OCI-LY1 (cell line): Measurements from ENCODE around the gene TEAD4.

Experiments
- EZH2 ChIP-seq: fragments of 200-600 bp; sonication (generic), shearing (Covaris generic); IDR thresholded peaks from 2 replicates; pipeline ENCODE4 v1.8.0; 2017; ENCODE audit warnings: borderline replicate concordance, mixed run types, mild to moderate bottlenecking, antibody characterized with exemption, low read length, moderate library complexity, mixed read lengths
- TF ChIP-seq, protein P1 (sequence below): fragments of 200-600 bp; sonication (generic), shearing (Covaris generic); IDR thresholded peaks from 2 replicates; pipeline ENCODE4 v1.5.1; 2017; ENCODE audit warnings: mild to moderate bottlenecking, antibody characterized with exemption, low read length, moderate library complexity, mixed read lengths

DNA sequence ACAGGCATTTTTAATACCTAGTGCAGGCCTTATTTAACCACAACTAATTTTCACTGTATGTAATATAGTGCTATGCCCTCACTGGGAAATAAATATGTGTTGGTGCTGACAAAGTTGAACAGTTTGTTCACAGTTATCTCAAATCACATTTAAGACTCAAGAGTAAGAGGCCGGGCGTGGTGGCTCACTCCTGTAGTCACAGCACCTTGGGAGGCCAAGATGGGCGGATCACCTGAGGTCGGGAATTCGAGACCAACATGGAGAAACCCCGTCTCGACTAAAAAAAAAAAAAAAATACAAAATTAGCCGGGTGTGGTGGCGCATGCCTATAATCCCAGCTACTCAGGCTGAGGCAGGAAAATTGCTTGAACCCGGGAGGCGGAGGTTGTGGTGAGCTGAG, 22.9 kb upstream of the TEAD4 start:
- TF ChIP-seq, protein P1, sequence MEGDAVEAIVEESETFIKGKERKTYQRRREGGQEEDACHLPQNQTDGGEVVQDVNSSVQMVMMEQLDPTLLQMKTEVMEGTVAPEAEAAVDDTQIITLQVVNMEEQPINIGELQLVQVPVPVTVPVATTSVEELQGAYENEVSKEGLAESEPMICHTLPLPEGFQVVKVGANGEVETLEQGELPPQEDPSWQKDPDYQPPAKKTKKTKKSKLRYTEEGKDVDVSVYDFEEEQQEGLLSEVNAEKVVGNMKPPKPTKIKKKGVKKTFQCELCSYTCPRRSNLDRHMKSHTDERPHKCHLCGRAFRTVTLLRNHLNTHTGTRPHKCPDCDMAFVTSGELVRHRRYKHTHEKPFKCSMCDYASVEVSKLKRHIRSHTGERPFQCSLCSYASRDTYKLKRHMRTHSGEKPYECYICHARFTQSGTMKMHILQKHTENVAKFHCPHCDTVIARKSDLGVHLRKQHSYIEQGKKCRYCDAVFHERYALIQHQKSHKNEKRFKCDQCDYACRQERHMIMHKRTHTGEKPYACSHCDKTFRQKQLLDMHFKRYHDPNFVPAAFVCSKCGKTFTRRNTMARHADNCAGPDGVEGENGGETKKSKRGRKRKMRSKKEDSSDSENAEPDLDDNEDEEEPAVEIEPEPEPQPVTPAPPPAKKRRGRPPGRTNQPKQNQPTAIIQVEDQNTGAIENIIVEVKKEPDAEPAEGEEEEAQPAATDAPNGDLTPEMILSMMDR: no peak
- no peak for TF ChIP-seq EZH2
